NCI-H1092 treated with DMSO at 0.1 percent for 48 hours (cell line): Measurements from ENCODE around the gene INPP4A.

Source experiments
- DNase-seq: peaks from one replicate; lab custom pipeline; 2025; lab: John Stamatoyannopoulos, UW

INPP4A gene

DNA sequence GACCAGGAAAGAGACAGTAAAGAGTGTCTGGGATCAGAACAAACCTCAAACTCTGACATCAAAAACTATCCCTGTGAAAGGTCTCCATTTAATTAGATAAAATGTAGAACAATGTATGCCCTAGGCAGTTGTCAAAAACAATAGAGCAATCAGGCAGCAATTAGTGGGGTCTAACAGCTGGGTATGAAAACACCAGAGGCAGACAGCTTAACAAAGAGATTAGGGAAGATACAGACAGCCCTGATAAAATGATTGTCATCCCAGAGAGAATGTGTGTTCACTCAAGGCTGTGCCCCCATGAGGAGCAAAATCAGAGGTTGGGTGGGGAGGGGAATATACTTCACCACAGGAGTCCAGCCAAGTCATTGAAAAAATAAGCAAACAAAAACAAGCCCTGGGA is 50.0 kb downstream of the INPP4A start:
- no peak for DNase-seq

DNA sequence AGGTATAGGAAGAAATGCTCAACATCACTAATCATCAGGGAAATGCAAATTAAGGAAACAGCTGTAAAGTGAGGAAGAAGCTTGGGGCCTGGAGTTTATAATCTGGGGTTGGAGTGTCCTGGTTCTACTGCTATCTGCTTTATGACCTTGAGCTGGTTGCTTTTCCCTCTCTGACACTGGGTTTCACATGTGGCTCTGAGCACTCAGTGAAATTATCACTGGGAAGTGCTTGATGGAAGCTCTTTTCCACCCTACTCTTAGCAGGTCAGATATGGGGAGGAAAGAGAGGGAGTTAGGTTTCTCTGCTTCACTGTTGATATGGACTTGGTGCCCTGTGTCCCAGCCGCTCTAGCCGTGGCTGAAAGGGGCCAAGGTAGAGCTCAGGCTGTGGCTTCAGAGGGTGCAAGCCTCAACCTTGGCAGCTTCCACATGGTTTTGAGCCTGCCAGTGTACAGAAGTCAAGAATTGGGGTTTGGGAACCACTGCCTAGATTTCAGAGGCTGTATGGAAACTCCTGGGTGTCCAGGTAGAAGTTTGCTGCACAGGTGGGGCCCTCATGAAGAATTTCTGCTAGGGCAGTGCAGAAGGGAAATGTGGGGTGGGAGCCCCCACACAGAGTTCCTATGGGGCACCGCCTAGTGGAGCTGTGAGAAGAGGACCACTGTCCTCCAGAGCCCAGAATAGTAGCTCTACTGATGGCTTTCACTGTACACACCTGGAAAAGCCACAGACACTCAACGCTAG is 52.3 kb downstream of the INPP4A start:
- DNase-seq, result no peak

DNA sequence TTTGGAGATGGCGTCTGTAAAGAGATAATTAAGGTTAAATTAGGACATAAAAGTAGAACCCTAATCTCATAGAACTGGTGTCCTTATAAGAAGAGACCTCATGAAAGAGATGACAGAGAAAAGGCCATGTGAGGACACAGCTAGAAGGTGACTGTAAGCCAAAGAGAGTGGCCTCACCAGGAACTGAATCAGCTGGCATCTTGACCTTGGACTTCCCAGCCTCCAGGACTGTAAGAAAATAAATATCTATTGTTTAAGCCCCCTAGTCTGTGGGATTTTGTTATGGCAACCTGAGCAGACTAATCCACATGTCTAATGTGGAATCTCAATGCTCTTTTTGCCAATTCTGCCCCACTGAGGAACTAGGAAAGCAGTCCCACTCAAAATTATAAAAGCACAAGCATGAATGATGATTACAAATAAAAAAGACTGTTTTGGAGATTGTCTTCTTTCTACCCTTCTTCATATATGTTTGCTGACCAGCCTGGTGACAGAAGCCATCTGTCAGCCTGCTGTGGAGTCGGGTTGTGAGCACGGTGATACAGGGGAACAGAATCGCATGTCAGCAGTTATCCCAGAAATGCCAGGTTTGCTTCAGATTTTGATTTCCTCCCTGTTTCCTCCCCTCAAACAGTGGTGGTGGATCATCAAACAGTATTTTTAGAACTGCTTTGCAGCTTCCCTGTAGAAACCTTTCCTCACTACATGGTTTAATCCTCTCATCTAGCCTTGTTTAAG is 54.2 kb downstream of the INPP4A start:
- DNase-seq, result no peak

DNA sequence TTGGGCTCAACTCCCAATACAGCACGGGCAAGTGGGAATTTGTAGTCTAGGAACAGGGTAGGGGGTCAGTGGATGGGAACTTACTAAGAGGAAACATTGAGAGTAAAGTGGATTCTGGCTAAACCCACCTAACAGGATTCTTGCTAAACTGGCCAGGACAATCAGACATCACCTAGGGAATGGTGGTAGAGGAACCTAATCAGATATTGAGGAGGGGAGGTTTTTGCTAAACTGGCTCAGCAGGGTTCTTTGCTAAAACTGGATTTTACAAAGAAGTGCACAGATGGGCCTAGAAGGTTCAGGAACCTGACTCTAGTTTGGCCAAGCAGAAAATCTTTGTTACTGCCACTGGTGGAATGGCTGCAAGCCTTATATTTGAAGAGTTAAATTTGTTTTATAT is 55.9 kb downstream of the INPP4A start:
- DNase-seq, result no peak

DNA sequence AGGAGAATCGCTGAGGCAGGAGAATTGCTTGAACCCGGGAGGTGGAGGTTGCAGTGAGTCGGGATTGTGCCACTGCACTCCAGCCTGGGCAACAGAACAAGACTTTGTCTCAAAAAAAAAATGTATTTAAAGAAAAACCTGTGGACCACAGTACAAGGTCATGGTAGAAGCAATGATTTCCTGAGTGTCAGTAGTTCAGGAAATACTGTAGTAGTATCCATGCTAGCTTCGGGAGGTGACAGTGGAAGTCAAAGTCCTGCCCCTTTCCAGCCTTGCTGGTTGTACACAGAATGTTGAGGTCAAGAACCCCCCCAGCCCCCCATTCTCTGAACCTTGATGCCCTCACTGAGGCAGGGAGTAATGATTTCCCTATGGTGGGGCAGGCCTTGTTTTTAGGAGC is 56.6 kb downstream of the INPP4A start:
- no peak for DNase-seq

DNA sequence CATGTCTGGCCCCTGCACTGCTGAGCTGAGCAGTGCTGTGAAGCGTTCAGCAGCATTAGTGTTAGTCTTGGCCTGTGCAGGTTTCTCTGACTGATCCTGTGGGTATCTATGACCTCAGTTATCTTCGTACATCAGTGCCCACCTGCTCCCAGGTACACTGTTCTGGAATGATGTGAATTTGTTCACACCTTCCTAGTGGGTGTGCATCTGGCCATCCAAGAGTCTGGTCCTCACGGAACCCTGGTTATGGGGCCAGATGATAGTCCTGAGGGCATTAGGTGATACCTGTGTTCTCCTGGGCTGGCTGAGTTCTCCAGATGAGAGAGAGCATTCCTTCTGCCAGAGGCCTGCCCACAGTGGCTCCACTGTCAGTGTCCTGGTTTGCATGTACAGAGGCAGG is 57.2 kb downstream of the INPP4A start:
- DNase-seq, result no peak

DNA sequence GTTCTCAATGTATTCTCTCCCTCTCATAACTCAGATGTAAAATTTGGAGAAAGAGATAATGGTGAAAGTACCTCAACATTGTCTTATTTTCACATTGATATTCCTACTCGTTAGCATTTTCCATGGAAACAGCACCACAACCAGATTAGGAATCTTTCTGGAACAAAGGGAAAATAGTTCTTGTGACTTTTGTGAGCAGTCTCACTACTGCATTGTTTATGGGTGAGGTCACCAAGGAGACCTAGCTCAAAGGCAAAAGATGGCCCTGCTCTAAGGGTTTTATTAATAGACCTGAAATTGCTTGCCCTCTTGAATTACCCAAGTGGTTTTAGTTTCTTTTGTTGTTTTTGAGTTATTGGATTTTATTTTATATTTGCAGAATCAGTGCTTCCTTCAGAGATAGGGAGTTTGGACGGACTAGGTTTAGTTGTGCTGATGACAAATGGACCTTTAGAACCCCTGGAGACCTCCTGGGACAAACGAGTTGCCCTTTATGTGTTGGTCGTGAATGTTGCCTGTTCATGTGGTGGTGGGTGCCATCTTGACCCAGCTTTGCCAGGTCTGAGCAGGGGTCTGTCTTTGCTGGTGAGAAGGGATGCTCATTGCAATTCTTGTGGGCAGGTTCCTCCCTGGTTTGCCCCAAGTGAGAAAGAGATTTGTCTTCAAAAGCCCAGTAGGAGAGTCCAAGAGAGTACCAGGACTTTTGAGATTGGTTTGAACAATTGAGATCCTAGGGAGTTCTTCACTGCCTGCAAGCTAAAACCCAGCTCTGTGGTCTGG is 58.1 kb downstream of the INPP4A start:
- DNase-seq, result no peak

DNA sequence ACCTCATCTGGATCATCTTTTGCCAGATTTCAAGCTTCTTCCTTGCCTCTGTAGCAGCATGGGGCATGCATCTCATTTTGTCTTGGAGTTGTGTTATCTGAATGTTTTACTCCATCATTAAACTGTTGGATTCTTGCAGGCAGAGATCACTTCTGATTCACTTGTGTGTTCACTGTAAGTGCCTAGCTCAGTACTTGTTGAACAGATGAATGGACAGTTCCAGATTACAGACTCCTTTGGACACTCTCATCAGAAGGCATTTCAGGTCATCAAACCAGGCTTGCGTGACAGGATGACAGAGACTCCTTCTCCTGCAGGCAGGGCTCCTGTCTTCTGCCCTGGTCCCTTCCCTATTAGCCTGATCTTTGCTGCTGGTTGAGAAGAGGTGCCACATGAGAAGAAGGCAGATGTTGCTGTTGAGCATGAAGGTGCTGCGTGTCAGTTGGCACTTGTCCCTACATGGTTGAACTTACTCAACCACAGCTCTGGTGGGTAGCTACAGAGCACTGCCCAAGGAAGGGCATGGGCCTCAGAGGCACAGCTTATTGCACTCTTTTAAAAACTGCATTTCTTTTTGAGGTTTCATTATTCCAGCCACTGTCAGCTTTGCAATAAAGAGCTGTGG is 58.9 kb downstream of the INPP4A start:
- DNase-seq, result no peak

DNA sequence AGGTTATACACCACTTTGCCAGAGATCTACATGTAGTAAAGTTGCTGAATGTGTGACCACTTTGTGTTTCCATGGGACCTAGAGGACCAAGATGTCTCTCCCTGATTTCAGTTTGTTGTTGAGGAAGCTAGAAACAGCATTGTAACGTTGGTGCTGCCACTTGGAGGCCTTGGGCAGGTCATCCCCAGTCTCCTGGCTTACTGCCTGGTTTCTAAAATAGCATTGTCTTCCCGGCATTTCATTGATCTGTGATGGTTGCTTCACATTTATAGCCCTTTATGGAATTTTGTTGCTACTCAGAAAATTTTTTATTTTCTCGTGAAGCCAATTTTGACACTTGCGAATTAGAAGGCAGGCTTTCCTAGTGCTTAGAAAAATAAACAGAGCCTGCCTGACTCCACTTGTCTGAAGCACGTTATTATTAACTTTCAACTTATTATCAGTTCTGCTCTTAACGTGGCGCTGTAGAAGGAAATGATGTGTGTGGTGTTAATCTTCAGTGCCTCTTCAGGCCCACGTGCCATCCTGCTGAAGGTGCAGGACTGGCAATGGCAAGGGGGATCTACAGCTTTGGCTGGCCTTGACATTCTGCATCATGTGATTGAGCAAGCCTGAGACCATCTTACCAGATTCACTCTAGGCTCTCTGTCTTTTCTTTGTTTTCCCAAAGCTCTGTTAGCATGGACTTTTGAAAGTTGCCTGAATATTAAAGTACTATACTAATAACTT is 59.9 kb downstream of the INPP4A start:
- DNase-seq, result no peak

DNA sequence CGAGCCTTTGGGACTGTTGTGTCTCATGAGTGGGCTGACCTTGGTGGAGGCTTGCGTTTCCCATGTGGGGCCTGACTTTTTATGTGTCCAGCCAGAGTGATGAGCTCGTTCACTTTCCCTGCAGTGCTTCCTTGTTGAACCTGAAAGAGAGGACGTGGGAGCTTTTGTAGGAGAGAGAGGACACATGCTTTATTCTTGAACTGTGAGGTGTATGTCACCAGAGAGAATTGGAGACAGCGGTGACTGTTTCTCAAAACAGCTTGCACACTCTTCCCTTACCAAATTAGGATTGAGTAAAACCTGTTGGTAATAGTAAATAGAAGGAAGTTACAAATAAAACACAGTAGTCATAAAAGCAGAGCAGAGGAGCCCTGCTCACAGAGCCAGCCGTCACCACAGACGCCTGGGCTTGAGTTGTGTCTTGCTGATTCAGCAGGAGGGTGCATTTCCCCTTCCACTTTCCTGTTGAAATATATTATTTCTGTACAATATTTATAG is 60.7 kb downstream of the INPP4A start:
- no peak for DNase-seq

DNA sequence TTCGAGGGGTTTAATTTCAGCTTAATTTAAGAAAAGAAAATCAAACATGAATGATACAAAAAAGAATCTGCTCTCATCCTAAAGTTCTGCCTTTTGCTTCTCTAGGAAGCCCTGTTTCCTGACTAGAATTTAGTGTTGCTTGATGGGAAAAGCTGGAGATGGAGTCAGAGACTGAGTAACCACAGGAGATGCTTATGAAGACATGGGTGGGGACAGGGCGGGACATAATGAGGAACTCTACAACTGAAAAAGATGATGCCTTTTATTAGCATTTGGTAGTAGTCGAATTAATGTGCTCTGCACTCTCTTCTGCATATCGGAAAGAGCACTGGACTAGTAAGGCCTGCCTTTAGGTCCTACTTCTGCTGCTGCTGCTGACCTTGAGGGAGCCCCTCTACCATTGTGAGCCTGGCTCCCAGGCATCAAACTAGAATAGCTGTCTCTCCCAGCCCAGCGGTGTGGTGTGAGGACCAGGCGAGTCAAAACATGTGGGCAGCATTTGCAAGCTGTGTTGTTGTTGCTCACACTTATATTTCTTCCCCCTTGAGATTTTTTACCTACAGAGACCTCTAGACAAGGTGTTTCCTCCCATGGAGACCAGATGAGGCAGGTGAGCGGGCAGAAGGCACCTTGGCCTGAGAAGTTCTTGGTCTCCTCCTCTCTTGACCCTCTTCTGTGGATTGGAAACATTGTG is 61.5 kb downstream of the INPP4A start:
- DNase-seq, result no peak

DNA sequence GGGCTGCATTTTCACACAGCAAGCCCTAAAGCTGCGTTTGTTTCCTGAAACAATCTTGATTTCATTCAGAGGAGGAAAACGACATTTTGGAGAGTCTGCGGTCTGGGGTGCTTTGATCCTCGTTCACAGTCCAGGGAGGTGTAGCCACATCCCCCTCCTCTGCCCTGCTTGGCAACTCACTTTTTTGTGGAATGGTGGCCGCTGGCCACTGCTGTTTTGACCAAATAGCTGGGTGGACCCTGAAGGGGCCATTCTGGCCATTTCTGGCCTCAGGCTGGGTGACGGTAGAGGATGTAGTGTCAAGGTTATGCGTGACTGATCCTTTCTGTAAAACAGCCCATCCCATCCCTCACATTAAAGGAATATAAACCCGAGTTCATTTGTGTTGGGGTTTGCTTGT is 62.2 kb downstream of the INPP4A start:
- DNase-seq, result no peak

DNA sequence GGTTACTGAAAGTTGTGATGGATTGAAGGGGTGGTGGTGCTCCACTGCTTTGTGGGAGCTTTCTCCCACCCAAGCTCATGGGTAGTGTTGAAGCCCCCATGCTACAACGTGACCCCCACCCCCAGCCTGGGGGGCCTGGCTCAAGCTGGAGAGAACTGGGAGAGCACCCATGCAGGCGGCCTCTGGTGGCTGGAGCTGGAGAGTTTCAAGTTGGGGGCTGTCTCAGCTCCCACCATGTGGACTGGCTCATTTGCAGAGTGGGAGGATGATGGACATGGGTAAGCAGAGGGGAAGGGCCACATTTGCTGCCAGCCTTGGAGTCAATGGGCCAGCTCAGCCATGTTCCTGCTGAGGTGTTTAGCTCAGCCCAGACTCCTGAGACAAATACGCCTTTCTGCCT is 62.8 kb downstream of the INPP4A start:
- DNase-seq, result no peak

DNA sequence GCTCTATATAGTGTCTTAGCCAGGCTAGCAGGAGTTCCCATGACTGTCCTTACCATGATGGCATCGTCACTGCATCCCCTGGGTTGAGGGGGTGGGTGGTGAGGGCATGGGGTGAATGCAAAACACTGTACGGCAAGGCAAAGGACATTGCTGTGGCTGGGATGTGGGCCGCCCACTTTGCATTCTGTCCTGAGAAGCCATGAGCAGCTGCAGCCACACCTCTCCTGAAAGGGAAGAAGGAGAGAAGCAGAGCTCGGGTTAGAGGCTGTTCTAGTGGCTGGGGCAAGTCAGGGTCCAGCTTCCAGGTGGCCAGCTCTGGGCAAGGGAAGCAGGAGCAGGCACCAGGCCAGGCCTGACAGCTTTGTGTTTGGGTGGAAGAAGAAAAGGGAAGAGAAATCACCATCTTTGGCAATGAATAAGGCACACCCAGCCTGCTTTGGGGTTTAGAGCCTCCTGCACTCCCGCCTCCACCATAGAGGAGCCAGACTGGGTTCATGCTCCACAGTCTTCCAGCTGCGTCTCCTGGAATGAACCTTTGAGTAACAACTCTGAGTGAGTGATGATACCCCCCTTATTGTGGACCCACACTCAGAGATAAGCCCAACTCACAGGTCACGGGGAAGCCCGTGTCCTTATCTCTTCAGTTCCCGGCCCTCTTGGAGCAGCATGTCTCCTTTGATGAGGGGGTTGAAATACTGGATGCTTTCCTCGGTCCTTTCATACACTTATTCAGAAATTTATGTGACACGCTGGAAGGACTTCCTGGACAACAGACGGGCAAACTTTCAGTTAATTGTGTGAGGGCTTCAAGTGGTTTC is 63.4 kb downstream of the INPP4A start:
- DNase-seq, result no peak

DNA sequence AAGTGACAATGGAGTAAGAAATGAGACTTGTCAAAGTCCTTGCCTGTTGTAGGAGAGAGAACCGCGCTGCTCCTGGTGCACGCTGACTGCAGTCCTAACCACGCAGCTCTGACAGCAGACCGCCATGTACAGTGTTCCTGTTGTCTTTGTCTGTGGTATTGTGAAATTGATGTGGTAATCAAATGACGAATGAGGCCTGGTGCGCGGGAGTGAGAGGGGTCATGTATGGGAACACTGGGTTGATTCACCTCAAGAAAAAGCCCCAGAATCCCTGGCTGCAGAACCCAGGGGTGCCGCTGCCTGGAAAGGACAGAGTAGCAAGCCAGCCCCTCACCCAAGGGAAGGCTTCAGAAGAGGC is 64.0 kb downstream of the INPP4A start:
- no peak for DNase-seq

DNA sequence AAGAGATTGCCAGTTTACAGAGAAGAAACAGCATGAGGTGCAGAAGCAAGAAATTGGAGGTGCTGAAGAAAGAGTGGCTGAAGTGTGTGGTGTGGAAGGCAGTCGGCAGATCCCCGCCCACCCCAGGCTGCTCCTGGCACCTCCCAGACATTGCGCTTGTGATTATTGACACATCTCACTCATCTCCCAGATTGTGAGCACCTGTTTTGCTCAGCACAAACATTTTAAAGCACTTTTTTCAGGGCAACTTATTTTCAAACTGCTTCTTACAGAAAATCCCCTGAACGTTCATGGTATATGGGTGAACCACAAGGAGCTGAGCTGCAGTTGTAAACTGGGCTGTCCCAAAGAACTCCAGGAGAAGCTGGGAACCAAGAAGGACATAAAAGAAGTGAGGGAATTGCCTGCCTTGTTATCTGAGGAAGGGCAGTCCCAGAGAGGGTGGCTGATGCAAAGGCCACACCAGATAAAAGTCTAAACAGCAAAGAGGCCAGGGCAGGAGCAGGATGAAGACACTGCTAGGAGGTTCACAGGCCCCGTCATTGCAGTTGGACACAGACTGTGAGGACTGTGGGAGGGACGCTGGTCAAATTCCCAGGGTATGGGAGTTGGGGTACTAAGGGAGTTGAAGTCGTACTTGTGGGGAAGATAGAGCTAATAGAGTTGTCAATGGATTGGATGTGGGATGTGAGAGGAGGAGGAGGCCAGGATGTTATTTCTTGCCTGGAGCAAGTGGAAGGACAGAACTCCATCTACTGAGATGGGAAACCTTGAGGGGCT is 65.1 kb downstream of the INPP4A start:
- DNase-seq, result no peak

DNA sequence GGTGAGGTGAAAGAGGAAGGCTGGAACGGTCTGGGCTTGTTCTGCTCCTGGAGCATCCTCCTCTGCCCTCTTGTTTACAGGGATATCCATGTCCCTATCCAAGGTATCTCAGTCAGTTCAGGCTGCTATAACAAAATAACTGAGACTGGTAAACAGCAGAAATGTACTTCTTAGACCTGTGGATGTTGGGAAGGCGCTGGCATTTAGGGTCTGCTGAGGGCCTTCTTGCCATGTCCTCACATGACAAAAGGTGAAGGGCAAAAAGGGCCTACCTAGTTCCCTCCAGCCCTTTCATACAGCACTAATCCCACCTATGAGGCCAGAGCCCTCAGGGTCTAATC is 65.6 kb downstream of the INPP4A start:
- DNase-seq, result no peak

DNA sequence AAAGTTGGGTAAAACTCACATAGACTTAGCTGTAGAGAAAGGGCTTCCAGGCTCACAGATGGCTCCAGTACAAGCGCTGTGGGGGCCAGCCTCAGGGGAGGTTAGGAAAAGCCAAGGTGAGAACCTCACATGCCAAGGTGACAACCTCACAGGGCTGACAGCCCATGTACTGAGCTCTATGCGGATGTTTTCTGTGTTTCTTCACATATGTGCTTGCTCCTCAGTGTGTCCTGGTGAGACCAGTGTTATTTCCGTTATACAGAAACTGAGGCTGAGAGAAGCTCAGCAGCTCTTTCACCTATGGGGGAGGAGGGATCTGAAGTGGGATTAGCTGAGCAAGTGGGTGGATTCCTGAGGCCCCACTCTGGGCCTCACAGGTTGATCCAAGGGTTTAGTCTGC is 67.3 kb downstream of the INPP4A start:
- DNase-seq, result no peak

DNA sequence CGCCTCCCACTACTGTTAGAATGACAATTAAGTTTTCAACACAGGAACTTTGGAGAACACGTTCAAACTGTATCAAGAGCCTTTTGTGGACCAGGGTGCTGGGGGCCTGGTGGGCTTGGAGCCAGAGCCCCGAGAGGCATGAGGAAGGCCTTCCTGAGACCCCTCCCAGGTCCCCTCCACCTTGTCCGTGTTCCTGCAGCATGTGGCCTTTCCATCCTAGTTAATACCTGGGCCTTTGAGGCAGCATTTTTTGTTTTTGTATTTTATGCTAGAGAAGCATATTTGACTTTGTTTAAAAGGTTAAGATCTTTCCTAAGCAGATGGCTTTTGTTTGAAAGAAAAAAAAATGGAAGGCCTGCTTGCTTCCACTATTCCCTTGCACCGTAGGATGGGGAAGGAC is 68.0 kb downstream of the INPP4A start:
- no peak for DNase-seq
